DOHH2 (cell line): Measurements from ENCODE around the gene KCNIP1.

Source experiments
- CTCF ChIP-seq: fragments of 200-600 bp; sonication (generic); IDR thresholded peaks from one replicate; pipeline ENCODE4 v1.5.1; 2014; ENCODE audit warnings: antibody characterized with exemption, mild to moderate bottlenecking, low read depth, low read length; ENCODE audit not compliant: poor library complexity, severe bottlenecking
- EZH2phosphoT487 ChIP-seq: fragments of 200-600 bp; sonication (generic); IDR thresholded peaks from 2 replicates; pipeline ENCODE4 v1.6.1; 2017; ENCODE audit warnings: borderline replicate concordance, mild to moderate bottlenecking, antibody characterized with exemption, low read length, moderate library complexity, mixed read lengths

- TF ChIP-seq CTCF = no peak
- no peak for TF ChIP-seq EZH2phosphoT487
Measured at GRCh38 chr5:170599756-170600155, 95.9 kb downstream of the KCNIP1 start.
